HG02678 (cell line): ENCODE results near the gene IRF2BP2.

Experiments used
- ATAC-seq: cut with Tn5 transposase; IDR thresholded peaks from one replicate; pipeline ENCODE4 v1.9.1; 2021; ENCODE audit warnings: mild to moderate bottlenecking, moderate library complexity; ENCODE audit not compliant: unreplicated experiment

Gene IRF2BP2

GRCh38 chr1:234585330-234586055 is 24.5 kb downstream of the IRF2BP2 start:
- ATAC-seq, result no peak

- ATAC-seq, result no peak
Observed at GRCh38 chr1:234584926-234585325, 25.1 kb downstream of the IRF2BP2 start.

GRCh38 chr1:234584420-234584805 is 25.6 kb downstream of the IRF2BP2 start:
- no peak for ATAC-seq

- no peak for ATAC-seq
Observed at GRCh38 chr1:234583755-234584419, 26.1 kb downstream of the IRF2BP2 start.

GRCh38 chr1:234582681-234583301 is 27.2 kb downstream of the IRF2BP2 start:
- ATAC-seq, result no peak

- no peak for ATAC-seq
Observed at GRCh38 chr1:234582186-234582585, 27.8 kb downstream of the IRF2BP2 start.

- no peak for ATAC-seq
Observed at GRCh38 chr1:234581063-234581714, 28.8 kb downstream of the IRF2BP2 start.

GRCh38 chr1:234579967-234580366 is 30.0 kb downstream of the IRF2BP2 start:
- no peak for ATAC-seq

GRCh38 chr1:234578735-234579134 is 31.2 kb downstream of the IRF2BP2 start:
- ATAC-seq, result no peak

GRCh38 chr1:234578087-234578486 is 31.9 kb downstream of the IRF2BP2 start:
- ATAC-seq, result no peak

GRCh38 chr1:234573711-234574299 is 36.2 kb downstream of the IRF2BP2 start:
- ATAC-seq, result no peak

- ATAC-seq, result no peak
Observed at GRCh38 chr1:234572966-234573365, 37.0 kb downstream of the IRF2BP2 start.

- no peak for ATAC-seq
Observed at GRCh38 chr1:234571702-234572101, 38.3 kb downstream of the IRF2BP2 start.

- no peak for ATAC-seq
Observed at GRCh38 chr1:234570329-234571120, 39.5 kb downstream of the IRF2BP2 start.

GRCh38 chr1:234568345-234568744 is 41.6 kb downstream of the IRF2BP2 start:
- no peak for ATAC-seq

- no peak for ATAC-seq
Observed at GRCh38 chr1:234565132-234565531, 44.8 kb downstream of the IRF2BP2 start.

- ATAC-seq, result no peak
Observed at GRCh38 chr1:234564035-234565029, 45.6 kb downstream of the IRF2BP2 start.

GRCh38 chr1:234562334-234562733 is 47.6 kb downstream of the IRF2BP2 start:
- ATAC-seq, result no peak

GRCh38 chr1:234561319-234561718 is 48.7 kb downstream of the IRF2BP2 start:
- no peak for ATAC-seq
